Activated gamma-delta T cell treated with anti-CD3 and anti-CD28 coated beads, Interleukin-2, amount 50 U/mL, for 16 hours (primary cell): ENCODE results near the gene PIGW.

Experiments used
- DNase-seq: peaks from one replicate; pipeline ENCODE4 v3.0.0-alpha.2; 2020; ENCODE audit warnings: low read depth

Gene PIGW

DNA sequence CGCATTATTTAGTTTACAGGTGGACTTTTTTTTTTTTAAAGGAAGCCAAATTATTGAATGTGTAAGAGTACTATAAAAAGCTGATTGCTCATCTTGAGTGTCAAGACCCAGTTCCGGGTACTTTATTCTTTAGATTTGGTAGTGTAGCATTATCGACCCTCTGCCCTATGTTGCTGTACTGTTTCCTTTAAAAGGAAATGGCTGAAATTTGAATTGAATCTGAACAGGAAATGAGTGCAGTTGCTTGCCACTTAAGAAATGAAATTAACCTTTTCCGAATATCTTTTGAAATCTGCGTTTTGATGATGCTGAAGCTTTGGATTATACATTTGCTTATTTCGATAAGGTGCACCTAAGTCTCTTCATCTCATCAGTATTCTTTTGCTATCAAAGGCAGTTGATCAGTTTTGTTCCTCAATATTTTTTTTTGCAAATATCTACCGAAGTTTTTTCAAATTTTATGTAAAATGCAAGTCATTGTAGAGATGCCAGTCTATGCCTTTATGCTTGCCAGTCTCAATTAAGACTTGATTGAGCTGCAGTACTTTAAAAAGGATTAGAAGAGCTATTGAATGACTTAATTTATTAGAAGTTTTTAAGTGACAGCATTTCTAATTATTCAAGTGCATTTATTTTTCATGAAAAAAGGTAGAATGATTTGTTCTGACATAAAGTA is 11.8 kb downstream of the PIGW start:
- DNase-seq = no peak

DNA sequence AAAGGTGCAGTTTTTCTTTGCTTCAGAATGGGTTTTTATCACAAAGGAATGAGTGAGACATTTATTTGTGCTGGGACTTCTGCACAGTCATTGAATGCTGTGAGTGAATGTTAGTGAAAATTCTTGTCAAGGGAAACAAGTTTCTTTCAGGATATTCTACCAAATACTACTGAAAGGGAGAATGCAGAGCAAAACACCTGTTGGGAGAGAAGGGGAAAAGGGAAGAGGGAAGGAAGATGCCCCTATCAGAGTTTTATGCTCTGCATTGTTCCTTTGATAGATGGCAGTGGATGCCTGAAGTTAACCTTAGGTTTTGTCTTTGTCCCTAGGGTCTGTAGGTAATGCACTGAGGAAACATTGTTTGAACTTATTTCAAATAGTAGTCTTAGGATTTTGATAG is 13.0 kb downstream of the PIGW start:
- no peak for DNase-seq

DNA sequence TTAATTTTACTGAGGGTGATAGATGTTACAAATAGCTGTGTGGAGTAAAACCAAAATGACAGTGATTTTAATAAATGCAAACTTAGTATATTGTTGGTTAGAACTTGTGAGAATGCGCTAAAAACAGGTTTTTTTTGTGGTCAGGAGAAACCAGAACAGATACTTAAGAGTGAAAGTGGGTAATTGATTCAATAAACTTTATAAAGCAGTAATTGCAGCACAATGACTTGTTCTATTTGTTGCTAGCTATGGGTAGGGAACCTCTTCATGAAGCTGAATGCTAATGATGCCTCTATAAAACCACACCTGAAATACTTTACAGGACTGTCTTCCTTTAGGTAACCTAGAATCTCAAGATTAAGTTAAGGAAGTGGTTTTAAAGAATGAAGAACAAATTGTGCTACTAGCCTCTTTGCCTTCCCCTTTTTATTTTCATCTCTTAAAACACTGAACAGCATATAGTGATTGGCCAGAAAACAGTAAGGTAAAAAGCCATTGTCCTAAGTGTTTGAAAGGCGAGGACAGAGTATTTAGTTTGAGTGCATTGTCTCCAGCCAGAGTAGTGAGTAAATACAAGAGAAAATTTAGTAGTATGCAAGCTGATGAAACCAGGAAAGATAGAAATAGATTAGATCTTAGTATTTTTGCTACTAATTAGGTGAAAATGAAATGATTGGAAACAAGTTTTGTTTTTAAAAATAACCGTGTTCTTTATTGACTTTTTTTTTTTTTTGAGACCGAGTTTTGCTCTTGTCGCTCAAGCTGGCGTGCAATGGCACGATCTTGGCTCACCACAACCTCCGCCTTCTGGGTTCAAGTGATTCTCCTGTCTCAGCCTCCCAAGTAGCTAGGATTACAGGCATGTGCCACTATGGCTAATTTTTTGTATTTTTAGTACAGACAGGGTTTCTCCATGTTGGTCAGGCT is 16.0 kb downstream of the PIGW start:
- DNase-seq = no peak

DNA sequence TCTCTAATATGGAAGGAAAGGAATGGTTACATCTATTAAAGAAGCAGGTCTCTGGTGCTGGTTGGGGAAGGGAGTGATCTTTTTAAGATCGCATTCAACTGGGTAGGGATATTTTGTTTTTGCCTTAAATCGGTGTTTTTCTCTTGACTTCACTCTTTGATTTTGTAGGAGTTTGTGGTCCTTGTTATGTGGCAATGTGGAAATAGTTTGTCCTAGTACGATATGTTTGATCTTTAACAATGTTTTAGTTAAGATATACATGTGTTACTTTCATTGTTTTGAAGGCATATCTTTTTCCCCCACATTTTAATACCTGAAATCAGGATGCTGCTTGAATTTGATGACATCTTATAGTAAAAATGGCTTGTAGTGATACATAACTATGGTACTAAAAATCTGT is 18.7 kb downstream of the PIGW start:
- DNase-seq = no peak

DNA sequence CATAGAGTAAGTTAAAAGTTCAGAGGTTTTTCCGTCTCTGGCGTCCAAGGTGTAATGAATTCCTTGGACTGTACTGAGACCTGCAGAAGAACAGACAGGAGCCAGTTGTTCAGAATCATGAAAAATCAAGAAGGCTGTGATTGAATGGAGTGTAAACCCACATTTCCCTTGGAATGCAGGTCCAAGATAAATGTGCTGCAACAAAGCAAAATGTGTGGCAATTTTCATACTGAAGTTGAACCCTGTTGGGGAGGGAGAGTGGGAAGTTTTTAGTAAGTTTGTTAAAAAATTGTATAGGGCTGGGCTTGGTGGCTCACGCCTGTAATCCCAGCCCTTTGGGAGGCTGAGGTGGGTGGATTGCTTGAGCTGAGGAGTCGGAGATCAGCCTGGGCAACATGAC is 31.3 kb downstream of the PIGW start:
- DNase-seq = no peak

DNA sequence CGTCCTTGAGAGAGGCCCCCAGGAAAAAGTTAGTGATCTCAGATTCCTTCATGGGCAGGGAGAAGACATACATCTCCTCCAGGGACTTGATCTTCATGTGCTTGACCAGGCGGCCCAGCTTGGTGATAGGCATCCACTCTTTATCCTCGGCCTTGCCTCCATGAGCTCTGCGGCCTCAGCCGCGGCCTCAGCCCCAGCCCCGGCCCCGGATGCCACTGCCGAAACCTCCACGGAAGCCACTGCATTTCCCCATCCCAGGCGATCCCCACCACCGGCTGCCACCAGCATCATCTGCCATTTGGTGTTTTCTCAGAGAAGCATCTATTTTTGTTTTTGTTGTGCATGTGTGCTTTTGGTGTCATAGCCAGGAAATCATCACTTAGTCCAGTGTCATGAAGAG is 40.2 kb downstream of the PIGW start:
- DNase-seq = no peak

DNA sequence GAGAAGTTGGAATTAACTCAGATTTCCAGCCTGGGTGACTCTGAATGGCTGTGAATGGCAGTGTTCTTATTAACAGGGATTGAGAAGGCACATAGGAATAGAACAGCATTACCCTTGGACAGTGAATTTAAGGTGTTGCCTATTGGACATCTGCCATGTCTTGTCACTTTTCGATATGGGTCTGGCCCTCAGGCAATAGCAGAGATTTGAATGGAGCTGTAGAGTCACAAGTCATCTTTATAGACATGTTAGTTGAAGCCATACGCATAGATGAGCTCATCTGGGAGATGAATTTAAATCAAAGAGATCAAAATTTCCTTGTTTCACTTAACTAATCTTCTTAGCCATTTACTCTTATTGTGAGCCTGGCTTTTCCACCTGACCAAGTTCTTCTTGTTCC is 42.0 kb downstream of the PIGW start:
- DNase-seq = no peak

DNA sequence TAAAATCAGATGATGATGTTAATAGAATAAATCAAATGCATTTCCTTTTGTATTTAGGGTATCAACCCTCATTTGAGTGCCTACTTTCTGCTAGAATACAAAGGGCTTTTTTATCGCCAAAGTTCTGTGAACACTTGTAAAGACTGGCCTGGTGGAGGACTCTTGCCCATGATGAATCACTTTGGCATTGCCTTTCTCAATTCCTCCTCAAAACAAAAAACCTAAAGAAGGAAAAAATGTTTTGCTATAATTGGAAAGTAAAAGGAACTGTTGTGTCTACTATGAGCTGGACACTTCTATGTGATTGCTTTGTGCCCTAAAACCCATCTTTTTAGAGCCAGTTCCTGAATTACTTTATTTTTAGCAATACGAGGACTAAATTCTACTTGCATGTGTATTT is 43.9 kb downstream of the PIGW start:
- DNase-seq = no peak

DNA sequence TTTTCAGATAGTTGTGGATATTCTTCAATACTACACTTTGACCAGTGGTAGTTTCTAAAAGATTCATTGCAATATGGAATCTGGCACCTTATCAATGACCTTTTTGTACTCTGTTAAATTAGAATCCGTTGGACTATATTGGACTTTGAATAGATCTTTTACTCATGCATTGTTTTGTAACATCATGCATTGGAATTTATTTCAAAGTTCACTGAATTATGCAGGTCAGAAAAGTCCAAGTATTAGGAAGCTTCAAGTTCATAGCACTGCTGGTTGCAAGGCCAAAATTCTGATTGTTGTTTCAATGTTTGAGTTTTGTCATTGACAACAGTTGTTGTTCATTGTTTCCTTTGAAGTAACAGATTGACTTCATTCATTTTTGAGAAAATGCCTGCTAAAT is 49.0 kb downstream of the PIGW start:
- DNase-seq = no peak

DNA sequence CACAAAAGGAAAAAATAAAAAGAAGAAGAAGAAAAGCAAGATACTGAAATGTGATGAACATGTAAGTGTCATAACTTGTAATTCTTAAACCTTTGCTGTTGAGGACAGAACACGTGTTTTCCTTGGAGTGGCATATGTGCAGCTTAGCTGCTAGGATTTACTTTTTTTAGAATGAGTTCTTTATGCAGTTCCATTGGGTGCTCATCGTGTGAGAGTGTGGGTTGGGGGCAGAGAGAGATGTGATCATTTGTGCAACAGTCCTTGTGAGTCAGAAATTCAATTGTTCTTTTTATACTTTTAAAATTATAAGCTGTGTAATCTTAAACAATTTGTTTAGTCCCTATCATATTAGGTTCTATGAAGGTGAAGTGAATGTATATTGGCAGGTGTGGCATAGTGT is 51.4 kb downstream of the PIGW start:
- DNase-seq = no peak
